Measurements from ENCODE around the gene TCF4.

The TCF4 gene

DNA sequence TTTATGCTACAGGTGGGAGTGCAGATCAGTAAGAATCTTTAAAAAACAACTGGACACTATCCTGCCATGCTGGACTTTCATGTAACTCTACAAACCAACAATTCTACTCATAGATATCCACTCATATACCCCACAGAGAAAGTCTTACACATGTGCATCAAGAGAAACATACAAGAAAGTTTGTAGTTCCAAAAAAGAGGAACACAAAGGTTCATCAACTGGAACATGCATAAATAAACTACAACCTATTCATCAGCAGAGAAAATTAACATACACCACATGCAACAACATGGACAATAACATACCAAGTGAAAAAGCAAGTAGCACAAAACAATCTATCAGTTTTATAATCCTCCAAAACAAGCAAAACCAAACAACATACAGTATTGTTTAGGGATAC, 17.0 kb downstream of the TCF4 start:
- no peak overlapping the region for H3K27ac Mint-ChIP-seq
- ATAC-seq (no peak), DNase-seq (ENCODE audit: low spot score in 2 of 2) (no peak)
- H3K4me1 Mint-ChIP-seq: no peaks in the 10 kb centered on the region
- no peaks in the 10 kb centered on the region for H3K36me3 Mint-ChIP-seq
- peaks cover 4% of the 10 kb centered on the region for H3K9me3 Mint-ChIP-seq
- H3K4me3 Mint-ChIP-seq: no peak overlapping the region

DNA sequence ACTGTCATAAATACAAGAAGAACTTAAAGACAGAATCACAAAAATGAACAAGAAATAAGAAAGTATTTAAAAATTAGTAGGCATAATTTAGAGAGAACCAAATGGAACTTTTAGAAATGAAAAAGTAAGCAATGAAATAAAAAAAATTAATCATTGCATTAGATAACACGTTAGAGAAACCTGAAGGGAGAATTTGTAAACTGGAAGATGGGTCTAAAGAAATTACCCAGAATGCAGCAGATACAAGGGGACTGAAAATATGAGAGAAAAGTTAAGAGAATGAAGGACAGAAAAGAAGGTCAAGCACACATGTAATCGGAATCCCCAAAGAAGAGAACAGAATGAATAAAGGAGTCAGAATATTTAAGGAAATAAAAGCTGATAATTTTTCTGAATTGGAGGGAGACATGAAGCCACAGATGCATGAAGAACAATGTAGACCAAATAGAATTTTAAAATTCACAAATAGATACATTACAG, 21.5 kb downstream of the TCF4 start:
- Mint-ChIP-seq H3K4me1 (no peaks in the 10 kb centered on the region), H3K4me3 (no peak overlapping the region), H3K9me3 (peaks cover 7% of the 10 kb centered on the region), H3K36me3 (no peaks in the 10 kb centered on the region), H3K27ac (no peak overlapping the region)
- no peak for DNase-seq (ENCODE audit: low spot score in 2 of 2)
- no peak for ATAC-seq

DNA sequence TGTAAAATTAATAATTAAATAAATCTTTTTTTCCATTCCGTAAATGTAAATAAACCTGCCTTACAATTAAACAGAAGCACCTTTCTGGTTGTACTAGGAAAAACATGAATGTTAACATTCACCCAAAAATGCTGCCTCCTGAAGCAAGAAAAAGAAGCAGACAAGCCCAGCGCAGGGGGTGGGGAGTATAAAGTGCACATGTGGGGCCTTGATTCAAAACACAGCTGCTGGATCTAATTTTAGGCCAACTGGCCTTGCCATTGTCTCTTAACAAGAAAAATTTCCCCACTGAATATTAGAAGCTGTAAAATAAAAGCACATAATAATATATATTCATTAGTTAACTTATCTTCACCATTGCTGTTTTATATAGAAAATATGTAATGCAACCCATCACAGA, 28.3 kb downstream of the TCF4 start:
- no peak for DNase-seq (ENCODE audit: low spot score in 2 of 2)
- H3K4me1 Mint-ChIP-seq: no peaks in the 10 kb centered on the region
- no peak for ATAC-seq
- peaks cover 7% of the 10 kb centered on the region for H3K9me3 Mint-ChIP-seq
- no peak overlapping the region for H3K4me3 Mint-ChIP-seq
- H3K36me3 Mint-ChIP-seq: no peaks in the 10 kb centered on the region
- H3K27ac Mint-ChIP-seq: no peak overlapping the region

DNA sequence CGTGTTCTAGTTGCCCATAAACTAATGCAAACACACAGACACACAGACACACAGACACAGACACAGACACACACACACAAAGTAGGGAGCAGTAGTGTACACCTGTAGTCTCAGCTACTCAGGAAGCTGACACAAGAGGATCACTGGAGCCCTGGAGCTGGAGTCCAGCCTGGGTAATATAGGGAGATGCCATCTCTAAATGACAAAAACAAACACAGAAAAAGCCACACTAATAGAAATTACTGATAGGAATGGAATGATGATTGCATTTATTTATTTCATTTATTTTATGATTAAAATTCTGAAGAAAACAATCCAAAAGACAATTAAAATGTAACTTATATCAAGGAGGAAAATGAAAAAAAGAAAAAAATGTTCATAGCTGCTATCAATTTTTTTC, 30.8 kb downstream of the TCF4 start:
- peaks cover 5% of the 10 kb centered on the region for H3K9me3 Mint-ChIP-seq
- H3K36me3 Mint-ChIP-seq: no peaks in the 10 kb centered on the region
- no peaks in the 10 kb centered on the region for H3K4me1 Mint-ChIP-seq
- no peak overlapping the region for H3K27ac Mint-ChIP-seq
- no peak overlapping the region for H3K4me3 Mint-ChIP-seq
- ATAC-seq: no peak
- DNase-seq (ENCODE audit: low spot score in 2 of 2): no peak

DNA sequence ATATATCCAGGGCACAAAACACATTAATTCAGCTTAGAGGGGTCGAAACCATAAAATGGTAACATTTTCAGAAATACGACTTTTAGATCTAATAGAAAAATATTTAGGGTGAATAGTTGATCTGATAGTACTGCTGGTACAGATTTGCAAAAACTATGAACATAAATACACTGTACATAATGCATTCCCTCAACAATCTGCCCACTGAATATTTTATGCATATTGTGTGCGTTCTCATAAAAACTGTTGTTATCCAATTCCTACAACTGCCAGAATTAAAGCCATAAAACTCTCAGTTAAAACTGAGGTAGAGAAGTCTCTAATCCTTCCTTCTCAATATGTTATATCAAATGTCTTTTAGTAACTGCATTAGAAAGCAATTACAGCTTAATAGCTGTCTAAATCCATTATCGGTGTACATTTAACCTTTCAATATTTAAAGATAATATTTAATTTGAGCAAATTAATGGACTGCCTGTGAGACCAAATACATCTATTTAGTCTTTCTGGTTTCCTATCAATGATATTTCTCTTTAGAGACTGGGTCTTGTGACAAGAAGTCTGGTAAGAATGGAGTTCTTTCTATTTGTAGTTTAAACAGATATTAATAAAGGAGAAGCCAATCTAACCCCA, 32.5 kb downstream of the TCF4 start:
- H3K4me1 Mint-ChIP-seq: no peaks in the 10 kb centered on the region
- H3K9me3 Mint-ChIP-seq: peaks cover 7% of the 10 kb centered on the region
- no peak for ATAC-seq
- H3K4me3 Mint-ChIP-seq: no peak overlapping the region
- DNase-seq (ENCODE audit: low spot score in 2 of 2): no peak
- H3K36me3 Mint-ChIP-seq: no peaks in the 10 kb centered on the region
- H3K27ac Mint-ChIP-seq: no peak overlapping the region

DNA sequence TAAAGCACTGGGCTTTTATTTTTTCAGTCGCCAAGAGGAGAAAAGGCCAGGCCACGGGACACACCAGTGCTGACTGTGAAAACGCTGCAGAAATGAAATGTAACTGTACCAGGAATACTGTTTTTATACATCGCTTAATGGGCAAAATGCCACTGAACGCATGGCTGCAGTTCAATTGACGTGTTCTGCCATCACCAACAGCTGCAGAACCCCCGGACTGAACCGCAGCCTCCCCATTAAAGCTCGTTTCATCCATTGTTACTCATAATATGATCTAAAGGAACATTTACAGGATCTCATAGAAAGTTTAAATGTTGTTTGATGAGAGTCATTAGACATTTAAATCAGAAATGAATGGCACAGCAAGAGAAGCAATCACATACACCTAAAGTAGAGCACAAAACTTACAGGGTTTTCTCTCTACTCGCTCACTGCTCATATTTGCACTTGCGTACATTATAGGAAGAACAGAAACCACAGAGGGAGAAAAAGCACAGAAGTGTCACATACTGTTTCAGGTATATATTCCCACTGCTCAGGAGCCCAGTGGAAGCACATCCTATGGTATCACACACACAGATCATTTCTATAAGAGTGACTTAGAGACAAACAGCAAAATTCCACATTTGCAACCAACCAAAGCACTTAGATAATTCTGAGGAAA, 35.3 kb downstream of the TCF4 start:
- H3K4me3 Mint-ChIP-seq: no peak overlapping the region
- H3K36me3 Mint-ChIP-seq: no peaks in the 10 kb centered on the region
- no peak overlapping the region for H3K27ac Mint-ChIP-seq
- DNase-seq (ENCODE audit: low spot score in 2 of 2) (no peak), ATAC-seq (no peak)
- no peaks in the 10 kb centered on the region for H3K4me1 Mint-ChIP-seq
- peaks cover 3% of the 10 kb centered on the region for H3K9me3 Mint-ChIP-seq

DNA sequence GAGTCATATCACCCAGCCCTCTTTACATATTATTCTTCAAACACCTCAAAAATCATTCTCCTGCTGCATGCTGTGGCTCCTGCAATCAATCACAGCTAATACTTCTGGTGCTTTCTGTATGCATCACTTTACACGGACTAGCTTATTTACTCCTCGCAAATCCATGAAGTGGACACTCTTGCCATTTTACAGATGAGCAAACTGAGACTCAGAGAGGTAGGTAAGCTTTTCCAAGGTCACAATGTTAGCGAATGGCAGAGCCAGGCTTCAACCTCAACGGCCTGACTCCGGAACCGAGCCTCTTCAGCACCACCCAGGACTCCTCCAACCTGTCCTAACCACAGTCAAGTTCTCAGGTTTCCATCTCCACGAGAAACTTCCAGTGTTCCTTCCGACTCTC, 36.8 kb downstream of the TCF4 start:
- no peak for ATAC-seq
- H3K9me3 Mint-ChIP-seq: peaks cover 3% of the 10 kb centered on the region
- no peak for DNase-seq (ENCODE audit: low spot score in 2 of 2)
- H3K4me1 Mint-ChIP-seq: no peaks in the 10 kb centered on the region
- H3K4me3 Mint-ChIP-seq: no peak overlapping the region
- no peaks in the 10 kb centered on the region for H3K36me3 Mint-ChIP-seq
- H3K27ac Mint-ChIP-seq: no peak overlapping the region

DNA sequence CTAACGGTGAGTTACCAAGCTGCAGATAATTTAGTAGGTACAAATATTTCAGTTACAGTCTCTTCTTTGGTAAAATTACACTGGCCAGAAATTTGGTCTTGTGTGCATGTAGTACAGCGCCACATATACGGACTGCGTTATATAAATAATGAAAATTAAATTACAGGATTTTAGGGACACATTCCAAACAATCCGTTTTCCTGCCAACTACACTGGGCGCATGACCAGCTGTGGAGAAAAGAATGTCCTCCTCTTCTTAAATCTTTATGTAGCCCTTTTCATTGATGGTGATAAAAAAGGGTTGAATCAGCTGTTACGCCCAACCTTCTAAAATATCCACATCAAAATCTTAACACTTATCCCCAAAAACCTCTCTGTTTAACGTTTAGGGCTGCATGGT, 37.5 kb downstream of the TCF4 start:
- H3K4me3 Mint-ChIP-seq: no peak overlapping the region
- H3K9me3 Mint-ChIP-seq: peaks cover 3% of the 10 kb centered on the region
- no peaks in the 10 kb centered on the region for H3K36me3 Mint-ChIP-seq
- H3K27ac Mint-ChIP-seq: no peak overlapping the region
- DNase-seq (ENCODE audit: low spot score in 2 of 2) (no peak), ATAC-seq (no peak)
- no peaks in the 10 kb centered on the region for H3K4me1 Mint-ChIP-seq

DNA sequence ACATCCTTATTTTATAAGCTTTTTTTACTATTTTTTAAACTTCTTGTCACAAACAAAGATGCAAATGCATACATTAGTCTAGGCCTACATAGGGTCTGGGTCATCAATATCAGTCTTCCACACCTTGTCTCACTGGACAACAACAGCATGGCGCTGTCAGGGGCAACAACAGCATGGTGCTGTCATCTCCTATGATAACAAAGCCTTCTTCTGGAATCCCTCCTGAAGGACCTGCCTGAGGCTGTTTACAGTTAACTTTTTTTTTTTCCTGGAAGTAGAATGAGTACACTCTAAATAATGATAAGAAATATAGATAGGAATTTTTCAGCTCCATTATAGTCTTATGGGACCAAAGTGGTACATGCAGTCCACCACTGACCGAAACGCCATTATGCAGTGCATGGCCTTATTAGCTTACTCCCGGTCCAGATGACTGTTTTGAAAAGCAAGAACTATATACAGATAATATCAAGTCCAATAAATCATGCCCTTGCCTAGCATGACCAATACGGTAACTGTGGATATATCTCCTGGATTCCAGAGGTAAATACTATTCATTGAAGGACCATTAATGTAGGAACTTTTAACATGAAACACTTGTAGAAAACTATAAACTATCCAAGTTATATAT, 38.4 kb downstream of the TCF4 start:
- no peak for ATAC-seq
- no peak overlapping the region for H3K27ac Mint-ChIP-seq
- peaks cover 3% of the 10 kb centered on the region for H3K9me3 Mint-ChIP-seq
- no peaks in the 10 kb centered on the region for H3K4me1 Mint-ChIP-seq
- no peak for DNase-seq (ENCODE audit: low spot score in 2 of 2)
- H3K36me3 Mint-ChIP-seq: no peaks in the 10 kb centered on the region
- no peak overlapping the region for H3K4me3 Mint-ChIP-seq

DNA sequence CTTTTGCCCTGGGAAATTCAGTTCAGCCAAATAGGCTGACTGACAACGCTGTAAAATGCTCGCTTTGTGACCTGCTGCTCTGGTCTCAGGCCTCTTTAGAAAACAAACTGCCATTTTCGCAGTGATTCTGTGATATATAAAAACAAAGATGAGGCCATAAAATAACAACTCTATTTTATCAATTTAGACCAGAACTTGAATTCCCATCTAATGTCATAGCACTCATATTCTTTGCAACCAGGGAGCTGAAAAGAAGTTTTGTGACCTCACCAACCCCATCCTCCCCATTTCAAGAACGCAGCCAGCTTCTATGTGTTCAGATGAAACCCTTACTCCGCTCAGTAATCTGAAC, 40.3 kb downstream of the TCF4 start:
- no peaks in the 10 kb centered on the region for H3K36me3 Mint-ChIP-seq
- no peak overlapping the region for H3K4me3 Mint-ChIP-seq
- DNase-seq (ENCODE audit: low spot score in 2 of 2): no peak
- peaks cover 3% of the 10 kb centered on the region for H3K9me3 Mint-ChIP-seq
- no peak overlapping the region for H3K27ac Mint-ChIP-seq
- ATAC-seq: no peak
- no peaks in the 10 kb centered on the region for H3K4me1 Mint-ChIP-seq

DNA sequence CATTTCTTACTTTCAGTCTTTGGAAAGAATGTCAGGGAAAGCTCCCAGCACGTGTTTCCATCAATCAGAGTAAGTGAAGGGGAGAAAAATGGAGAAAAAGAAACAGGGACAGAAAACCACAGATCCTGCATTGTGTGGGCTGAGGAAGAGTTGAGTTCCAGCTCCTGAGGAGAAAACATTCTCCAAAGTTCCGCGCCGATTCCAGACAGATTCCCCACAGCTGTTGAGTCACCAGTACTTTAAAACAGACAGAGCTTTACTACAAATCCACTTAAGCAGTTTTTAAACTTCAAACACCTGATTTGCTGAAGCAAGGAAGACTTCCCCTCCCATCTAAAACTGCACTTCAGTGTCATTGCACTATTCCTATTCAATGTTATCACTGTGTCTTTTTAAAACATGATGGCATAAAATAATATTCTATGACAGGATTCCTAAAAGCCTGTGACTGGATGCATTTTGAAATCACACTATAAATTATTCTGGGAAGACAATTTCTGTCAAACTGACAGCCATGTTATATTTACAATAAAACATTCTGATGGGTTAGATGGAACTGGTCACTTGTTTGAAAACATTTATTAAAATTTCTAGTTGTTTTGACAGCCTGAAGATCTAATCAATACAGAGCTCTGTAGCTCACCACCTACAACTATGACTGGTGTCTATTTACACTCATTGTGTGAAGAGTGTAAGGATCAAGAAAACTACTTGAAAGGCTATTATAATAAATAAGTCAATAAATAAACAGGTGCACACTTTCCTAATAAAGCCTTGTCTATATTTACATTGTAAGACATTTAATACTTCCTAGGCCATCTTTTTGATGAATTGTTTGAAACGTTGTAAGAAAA, 40.9 kb downstream of the TCF4 start:
- Mint-ChIP-seq H3K9me3 (peaks cover 2% of the 10 kb centered on the region), H3K4me1 (no peaks in the 10 kb centered on the region), H3K36me3 (no peaks in the 10 kb centered on the region), H3K27ac (no peak overlapping the region), H3K4me3 (no peak overlapping the region)
- DNase-seq (ENCODE audit: low spot score in 2 of 2) (no peak), ATAC-seq (no peak)

DNA sequence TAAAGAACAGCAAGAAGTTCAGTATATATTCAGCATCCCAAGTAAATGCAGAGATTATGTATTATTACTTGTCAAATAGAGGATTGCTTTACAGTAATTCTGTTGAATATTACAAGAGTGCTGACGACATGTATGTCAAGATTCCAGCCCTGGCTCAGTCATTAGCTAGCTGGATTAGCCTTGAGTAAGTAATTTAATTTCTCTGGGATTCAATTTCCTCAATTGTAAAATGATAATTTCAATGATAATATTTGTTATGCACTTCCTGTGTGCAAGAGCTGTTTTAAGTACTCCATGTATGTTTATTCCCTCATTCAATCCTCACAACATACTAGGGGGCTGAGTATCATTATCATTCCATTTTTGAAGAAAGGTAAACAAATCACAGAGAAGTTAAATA, 44.0 kb downstream of the TCF4 start:
- Mint-ChIP-seq H3K27ac (no peak overlapping the region), H3K4me3 (no peak overlapping the region), H3K4me1 (no peaks in the 10 kb centered on the region), H3K36me3 (no peaks in the 10 kb centered on the region), H3K9me3 (no peaks in the 10 kb centered on the region)
- ATAC-seq (no peak), DNase-seq (ENCODE audit: low spot score in 2 of 2) (no peak)

DNA sequence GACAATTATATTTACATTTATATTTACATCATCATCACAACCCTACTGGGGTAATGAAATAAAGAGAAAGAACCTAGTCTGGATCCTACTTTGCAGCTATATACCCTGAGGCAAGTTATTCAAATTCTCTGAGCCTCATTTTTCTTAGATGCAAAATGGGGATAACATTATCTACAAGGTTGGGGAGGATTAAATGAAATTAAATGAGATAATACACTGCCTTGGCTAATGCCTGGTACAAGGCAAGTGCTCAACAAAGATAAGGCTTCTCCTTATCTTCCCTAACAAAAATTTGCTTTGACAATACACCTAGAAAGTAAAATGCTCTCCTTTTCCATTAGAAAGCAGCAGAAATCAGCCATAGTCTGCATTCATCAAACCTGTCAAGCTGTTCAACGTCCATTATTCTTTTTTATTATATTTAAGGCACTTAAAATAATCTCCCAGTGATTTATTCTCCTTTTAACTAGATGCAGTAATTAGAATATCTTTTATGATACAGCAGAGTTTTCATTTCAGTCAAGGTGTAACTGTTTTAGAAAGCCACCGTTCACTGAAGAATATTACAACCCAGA, 44.8 kb downstream of the TCF4 start:
- Mint-ChIP-seq H3K27ac (no peak overlapping the region), H3K4me3 (no peak overlapping the region), H3K9me3 (no peaks in the 10 kb centered on the region), H3K36me3 (no peaks in the 10 kb centered on the region), H3K4me1 (no peaks in the 10 kb centered on the region)
- ATAC-seq (no peak), DNase-seq (ENCODE audit: low spot score in 2 of 2) (no peak)

DNA sequence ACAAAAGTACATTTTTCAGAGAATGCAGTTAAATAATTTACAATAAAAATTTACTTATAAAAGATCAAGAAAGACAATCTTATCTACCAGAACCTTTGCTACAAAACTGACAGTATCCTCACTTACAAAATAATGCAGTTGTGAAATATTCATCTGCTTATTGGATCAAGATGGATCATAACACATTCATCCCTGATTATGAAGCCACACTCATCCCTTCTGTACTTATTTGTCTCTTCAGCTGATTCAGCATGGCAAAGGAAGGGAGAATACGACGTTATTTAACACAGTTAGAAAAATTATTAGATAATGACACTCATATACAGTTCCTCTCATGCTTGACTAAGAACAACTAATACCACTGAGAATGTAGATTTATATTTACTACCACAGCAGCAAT, 46.4 kb downstream of the TCF4 start:
- Mint-ChIP-seq H3K4me1 (no peaks in the 10 kb centered on the region), H3K4me3 (no peak overlapping the region), H3K27ac (no peak overlapping the region), H3K36me3 (no peaks in the 10 kb centered on the region), H3K9me3 (no peaks in the 10 kb centered on the region)
- no peak for DNase-seq (ENCODE audit: low spot score in 2 of 2)
- ATAC-seq: no peak

DNA sequence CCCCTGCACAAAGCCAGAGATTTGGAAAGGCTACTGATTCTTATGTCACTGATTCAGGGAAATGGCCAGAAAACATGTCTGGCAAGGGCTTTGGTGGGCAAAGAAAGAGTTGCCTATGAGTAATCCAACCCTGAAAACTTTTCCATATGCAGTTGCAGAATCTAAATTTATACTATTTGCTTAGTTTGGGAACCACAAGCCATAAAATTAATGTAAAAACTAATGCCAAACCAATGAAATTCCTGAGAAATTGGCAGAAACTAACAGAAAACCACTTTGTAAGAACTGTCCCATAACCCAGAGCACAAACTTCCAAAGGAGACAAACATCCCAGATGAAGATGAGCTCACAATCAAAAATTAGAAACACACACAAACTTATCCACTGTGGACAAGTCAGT, 48.8 kb downstream of the TCF4 start:
- Mint-ChIP-seq H3K4me1 (no peaks in the 10 kb centered on the region), H3K36me3 (no peaks in the 10 kb centered on the region), H3K9me3 (no peaks in the 10 kb centered on the region), H3K27ac (no peak overlapping the region), H3K4me3 (no peak overlapping the region)
- no peak for ATAC-seq
- no peak for DNase-seq (ENCODE audit: low spot score in 2 of 2)

All from stimulated activated effector memory CD8-positive, alpha-beta T cell treated with anti-CD3 and anti-CD28 coated beads, Interleukin-12 subunit alpha, Interleukin-12 subunit beta, amount 100 ng/mL, for 72 hours (primary cell).